OCI-LY7 (cell line): ENCODE data around the gene EML5.

Source experiments
- EZH2phosphoT487 ChIP-seq: fragments of 200-600 bp; sonication (generic); IDR thresholded peaks from 2 replicates; pipeline ENCODE4 v1.6.1; 2018; ENCODE audit warnings: low read depth, borderline replicate concordance, mild to moderate bottlenecking, mixed run types, antibody characterized with exemption, low read length, moderate library complexity, mixed read lengths
- TF ChIP-seq, protein P1 (sequence below): fragments of 200-600 bp; sonication (generic); conservative IDR thresholded peaks from 2 replicates; pipeline ENCODE4 v1.5.1; 2014; ENCODE audit warnings: mild to moderate bottlenecking, antibody characterized with exemption, low read length, moderate library complexity, mixed read lengths

DNA sequence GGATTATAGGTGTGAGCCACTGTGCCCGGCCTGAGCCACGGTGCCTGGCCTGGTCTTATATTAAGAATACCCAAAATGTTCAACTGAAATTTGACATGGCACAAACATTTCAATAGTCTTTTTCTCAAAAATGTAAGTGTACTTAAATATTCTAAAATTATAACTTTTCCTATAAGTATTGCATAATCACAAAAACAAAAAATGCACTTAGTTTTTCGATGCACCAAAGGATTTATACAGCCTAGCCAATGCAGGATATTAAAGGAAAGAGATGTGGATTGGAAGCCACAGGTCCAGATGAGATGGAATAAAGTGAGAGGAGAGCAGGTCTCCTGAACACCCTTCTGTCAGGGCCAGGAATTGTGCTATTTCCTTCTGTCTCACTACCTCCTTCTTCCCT lies 167.1 kb downstream of the EML5 start:
- TF ChIP-seq, protein P1, sequence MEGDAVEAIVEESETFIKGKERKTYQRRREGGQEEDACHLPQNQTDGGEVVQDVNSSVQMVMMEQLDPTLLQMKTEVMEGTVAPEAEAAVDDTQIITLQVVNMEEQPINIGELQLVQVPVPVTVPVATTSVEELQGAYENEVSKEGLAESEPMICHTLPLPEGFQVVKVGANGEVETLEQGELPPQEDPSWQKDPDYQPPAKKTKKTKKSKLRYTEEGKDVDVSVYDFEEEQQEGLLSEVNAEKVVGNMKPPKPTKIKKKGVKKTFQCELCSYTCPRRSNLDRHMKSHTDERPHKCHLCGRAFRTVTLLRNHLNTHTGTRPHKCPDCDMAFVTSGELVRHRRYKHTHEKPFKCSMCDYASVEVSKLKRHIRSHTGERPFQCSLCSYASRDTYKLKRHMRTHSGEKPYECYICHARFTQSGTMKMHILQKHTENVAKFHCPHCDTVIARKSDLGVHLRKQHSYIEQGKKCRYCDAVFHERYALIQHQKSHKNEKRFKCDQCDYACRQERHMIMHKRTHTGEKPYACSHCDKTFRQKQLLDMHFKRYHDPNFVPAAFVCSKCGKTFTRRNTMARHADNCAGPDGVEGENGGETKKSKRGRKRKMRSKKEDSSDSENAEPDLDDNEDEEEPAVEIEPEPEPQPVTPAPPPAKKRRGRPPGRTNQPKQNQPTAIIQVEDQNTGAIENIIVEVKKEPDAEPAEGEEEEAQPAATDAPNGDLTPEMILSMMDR = no peak
- TF ChIP-seq EZH2phosphoT487 = no peak
